A549 treated with DMSO at 1 μM for 4 hours (cell line): ENCODE results near the gene MNDA. TPM values are rescaled to one million over a fixed set of nuclear protein-coding genes. Genes with fewer than 3 reads are reported as not detected.

Experiments
- total RNA-seq: library from RNA; stranded (reverse); fragments of 200-300 nt; extraction: Qiagen RNA extraction; gene quantifications from 5 replicates; pipeline ENCODE4 v1.2.3, GENCODE V29; 2022; ENCODE audit warnings: low read depth

MNDA gene
- not detected in 5 replicates for total RNA-seq

GRCh38 chr1:158830904-158831507 is at the start of gene MNDA:
Gene MNDA (plus strand): TSS chr1:158831351. CDS start chr1:158842154, 10,803 bp downstream.

Other genes with a start within 250 kb of the MNDA start
- gene OR10Z1, start 226.1 kb upstream of the MNDA start, total RNA-seq, result not detected in 5 replicates
- gene SPTA1, start 144.6 kb upstream of the MNDA start, total RNA-seq, result not detected in 5 replicates
- not detected in 5 replicates for gene OR6K2, start 130.7 kb upstream of the MNDA start, total RNA-seq
- not detected in 5 replicates for gene OR6K3, start 110.6 kb upstream of the MNDA start, total RNA-seq
- not detected in 5 replicates for gene OR6K6, start 76.6 kb upstream of the MNDA start, total RNA-seq
- gene OR6N1, start 59.2 kb upstream of the MNDA start, total RNA-seq, result not detected in 5 replicates
- not detected in 5 replicates for gene OR6N2, start 50.1 kb upstream of the MNDA start, total RNA-seq
- gene PYHIN1, start 100.2 kb downstream of the MNDA start, total RNA-seq, result not detected in 5 replicates
- 3.8 to 4.7 TPM (median 4.0 TPM) in 5 replicates for gene IFI16, start 178.6 kb downstream of the MNDA start, total RNA-seq
- not detected in 5 replicates for gene AIM2, start 245.4 kb downstream of the MNDA start, total RNA-seq